CD14-positive monocyte (primary cell): ENCODE measurements around the gene ATP6V0E1. TPM values are rescaled to one million over a fixed set of nuclear protein-coding genes. Genes with fewer than 3 reads are reported as not detected.

Experiments
- DNase-seq, 3 donors: peaks; one replicate each; pipeline ENCODE4 v3.0.0-alpha.2; 2011 to 2022
- H2AFZ ChIP-seq: 2 replicates; pipeline ENCODE4 v1.6.0; 2012; ENCODE audit warnings: mild to moderate bottlenecking, low read depth, low read length, inconsistent platforms; ENCODE audit not compliant: insufficient read depth, poor library complexity, severe bottlenecking
- H3K27ac ChIP-seq, 2 donors: 1 replicate in 1 of 2; 2 replicates in 1 of 2; pipeline ENCODE4 v1.5.1; 2012 to 2013; ENCODE audit warnings: low read length in 2 of 2, control low read depth in 1 of 2, inconsistent platforms in 1 of 2, low read depth in 1 of 2, mild to moderate bottlenecking in 1 of 2
- H3K27me3 ChIP-seq, 2 donors: one replicate each; pipeline versions ENCODE4 v1.6.0 to v1.6.1; 2011 to 2013; ENCODE audit warnings: low read length in 2 of 2; ENCODE audit not compliant: control insufficient read depth in 2 of 2, insufficient read depth in 2 of 2
- H3K36me3 ChIP-seq, 2 donors: replicated peaks in 1 of 2; 1 replicate in 1 of 2; 2 replicates in 1 of 2; pipeline versions ENCODE4 v1.5.1 to v1.6.1; 2012 to 2013; ENCODE audit warnings: low read length in 2 of 2, control low read depth in 1 of 2, inconsistent platforms in 1 of 2, mild to moderate bottlenecking in 1 of 2; ENCODE audit not compliant: insufficient read depth in 2 of 2, control insufficient read depth in 1 of 2
- H3K4me1 ChIP-seq, 2 donors: 1 replicate in 1 of 2; 2 replicates in 1 of 2; pipeline versions ENCODE4 v1.5.1 to v1.6.1; 2012 to 2013; ENCODE audit warnings: low read length in 2 of 2, control low read depth in 1 of 2, inconsistent platforms in 1 of 2, mild to moderate bottlenecking in 1 of 2, moderate library complexity in 1 of 2; ENCODE audit not compliant: insufficient read depth in 2 of 2, control insufficient read depth in 1 of 2
- H3K4me2 ChIP-seq: replicated peaks from 2 replicates; pipeline ENCODE3; 2012; ENCODE audit warnings: low read length, moderate library complexity, mild to moderate bottlenecking; ENCODE audit not compliant: poor library complexity, severe bottlenecking; ENCODE audit errors: extremely low read depth
- H3K4me3 ChIP-seq, 3 experiments: fragments of 200-600 bp in 1 of 3; sonication (generic) in 1 of 3; replicated peaks in 1 of 3; 1 replicate in 2 of 3; 2 replicates in 1 of 3; pipeline ENCODE4 v1.5.1; 2011 to 2013; ENCODE audit warnings: low read length in 3 of 3, mild to moderate bottlenecking in 3 of 3, control low read depth in 2 of 3, low read depth in 2 of 3, inconsistent platforms in 1 of 3, moderate library complexity in 1 of 3
- H3K79me2 ChIP-seq: 2 replicates; pipeline ENCODE4 v1.6.0; 2012; ENCODE audit warnings: mild to moderate bottlenecking, control low read depth, inconsistent platforms, low read length, moderate library complexity; ENCODE audit not compliant: insufficient read depth
- H3K9ac ChIP-seq: 2 replicates; pipeline ENCODE4 v1.6.0; 2017; ENCODE audit warnings: low read length, mild to moderate bottlenecking; ENCODE audit not compliant: insufficient read depth, poor library complexity, severe bottlenecking
- H3K9me3 ChIP-seq, 2 donors: replicated peaks in 1 of 2; 1 replicate in 1 of 2; 2 replicates in 1 of 2; pipeline versions ENCODE4 v1.5.1 to v1.6.1; 2012 to 2013; ENCODE audit warnings: low read length in 2 of 2, control low read depth in 1 of 2; ENCODE audit not compliant: control insufficient read depth in 1 of 2, insufficient read depth in 1 of 2
- H4K20me1 ChIP-seq: 2 replicates; pipeline ENCODE4 v1.6.0; 2012; ENCODE audit warnings: mild to moderate bottlenecking, low read length, control low read depth, moderate library complexity; ENCODE audit not compliant: insufficient read depth
- H3K27ac Mint-ChIP-seq, 7 donors: one replicate each; pipeline ENCODE4 v1.8.0; 2020; ENCODE audit warnings: mild to moderate bottlenecking in 7 of 7, mixed read lengths in 7 of 7, moderate library complexity in 6 of 7, inconsistent platforms in 2 of 7
- H3K27me3 Mint-ChIP-seq, 3 donors: one replicate each; pipeline ENCODE4 v1.8.0; 2021 to 2022; ENCODE audit warnings: low read depth in 3 of 3, mild to moderate bottlenecking in 3 of 3, mixed read lengths in 3 of 3, moderate library complexity in 3 of 3, inconsistent platforms in 1 of 3
- H3K36me3 Mint-ChIP-seq, 2 donors: one replicate each; pipeline ENCODE4 v1.8.0; 2020; ENCODE audit warnings: mixed read lengths in 2 of 2, inconsistent platforms in 1 of 2, mild to moderate bottlenecking in 1 of 2
- H3K4me1 Mint-ChIP-seq: one replicate; pipeline ENCODE4 v1.8.0; 2020; ENCODE audit warnings: mild to moderate bottlenecking, mixed read lengths
- H3K4me3 Mint-ChIP-seq, 2 donors: one replicate each; pipeline ENCODE4 v1.8.0; 2020; ENCODE audit warnings: mild to moderate bottlenecking in 2 of 2, mixed read lengths in 2 of 2, moderate library complexity in 1 of 2
- H3K9me3 Mint-ChIP-seq, 7 donors: one replicate each; pipeline ENCODE4 v1.8.0; 2020 to 2022; ENCODE audit warnings: mixed read lengths in 7 of 7, mild to moderate bottlenecking in 6 of 7, moderate library complexity in 6 of 7, inconsistent platforms in 2 of 7
- WGBS: methylation state at CpG from one replicate; pipeline ENCODE4 v1.1.5; 2013; ENCODE audit warnings: missing lambda C conversion rate; ENCODE audit not compliant: insufficient coverage; 5-methylcytosine and 5-hydroxymethylcytosine counted together
- intact Hi-C, 2 donors: fragments of 100-400 bp; cut with micrococcal nuclease; formaldehyde crosslinking; loops; one replicate each; pipeline versions ENCODE4 v1.15.0 to v1.15.1; 2023
- polyA plus RNA-seq, 3 donors: library from polyadenylated mRNA; depleted of rRNA in 1 of 3; unstranded in 2 of 3; stranded (reverse) in 1 of 3; fragments of 300-500 nt in 2 of 3; fragments of >200 nt in 1 of 3; fragmentation: Illumina TruSeq in 2 of 3; gene quantifications; 1 replicate in 2 of 3; 2 replicates in 1 of 3; pipeline ENCODE4 v1.2.3, GENCODE V29; 2012 to 2021
- TF ChIP-seq, protein P1 (sequence below): fragments of 200-600 bp; IDR thresholded peaks from one replicate; pipeline ENCODE4 v1.8.0; 2022; ENCODE audit warnings: antibody characterized with exemption, mild to moderate bottlenecking

Gene ATP6V0E1
- polyA plus RNA-seq, 3 donors: 216 to 760 (median 698) TPM

DNA sequence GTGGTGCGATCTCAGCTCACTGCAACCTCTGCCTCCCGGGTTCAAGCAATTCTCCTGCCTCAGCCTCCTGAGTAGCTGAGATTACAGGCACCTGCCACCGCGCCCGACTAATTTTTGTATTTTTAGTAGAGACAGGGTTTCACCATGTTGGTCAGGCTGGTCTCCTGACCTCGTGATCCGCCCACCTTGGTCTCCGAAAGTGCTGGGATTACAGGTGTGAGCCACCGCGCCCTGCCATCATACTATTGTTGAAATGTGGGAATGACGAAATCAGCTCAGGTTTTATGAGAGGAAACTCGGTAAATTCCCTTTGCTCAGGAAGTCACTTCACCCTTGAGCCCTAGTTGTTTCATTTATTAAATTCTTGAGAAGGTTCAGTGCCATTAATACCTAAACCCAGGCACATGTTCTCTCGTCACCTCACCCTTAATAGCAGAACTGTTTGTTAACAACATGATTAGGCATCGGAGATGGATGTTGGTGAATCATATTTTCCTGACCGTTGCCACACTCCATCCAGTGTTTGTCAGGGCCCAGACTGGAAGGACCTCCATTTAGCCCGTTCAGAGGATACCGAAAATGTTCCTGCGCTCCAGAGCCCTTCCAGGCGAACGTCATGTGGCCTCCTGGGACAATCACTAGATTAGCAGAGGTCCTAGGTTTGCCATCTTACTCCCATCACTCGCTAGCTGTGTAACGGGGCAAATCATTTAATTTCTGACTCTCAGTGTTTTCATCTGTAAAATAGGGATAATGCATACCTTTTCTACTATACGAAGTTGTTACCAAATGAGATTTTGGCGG, 52.5 kb downstream of the ATP6V0E1 start:
- Histone ChIP-seq H3K27me3 (no peaks in the 10 kb centered on the region), H3K9ac (peak overlapping the region; percentile 64), H3K4me2 (peak overlapping the region; percentile 73), H3K27ac (peak overlapping the region; percentile 85 to 92), H3K9me3 (peaks cover 0 to 4% of the 10 kb centered on the region in 2 donors), H3K79me2 (peaks cover 46% of the 10 kb centered on the region), H4K20me1 (peaks cover 24% of the 10 kb centered on the region), H2AFZ (no peak overlapping the region), H3K4me3 (peak overlapping the region; percentile 22 to 65 (median 64)), H3K36me3 (peaks cover 0 to 12% of the 10 kb centered on the region in 2 donors), H3K4me1 (peaks cover 39 to 41% of the 10 kb centered on the region in 2 donors)
- H3K36me3 Mint-ChIP-seq: peaks cover 11 to 41% of the 10 kb centered on the region in 2 donors
- H3K9me3 Mint-ChIP-seq: peaks cover 0 to 14% (median 0%) of the 10 kb centered on the region in 7 donors
- intact Hi-C loops: loop anchor here in 1 of 2 donors (2.0 kb wide), 1 partner anchor 21 kb away; the partner anchor contains the start of gene CREBRF
- TF ChIP-seq, protein P1, sequence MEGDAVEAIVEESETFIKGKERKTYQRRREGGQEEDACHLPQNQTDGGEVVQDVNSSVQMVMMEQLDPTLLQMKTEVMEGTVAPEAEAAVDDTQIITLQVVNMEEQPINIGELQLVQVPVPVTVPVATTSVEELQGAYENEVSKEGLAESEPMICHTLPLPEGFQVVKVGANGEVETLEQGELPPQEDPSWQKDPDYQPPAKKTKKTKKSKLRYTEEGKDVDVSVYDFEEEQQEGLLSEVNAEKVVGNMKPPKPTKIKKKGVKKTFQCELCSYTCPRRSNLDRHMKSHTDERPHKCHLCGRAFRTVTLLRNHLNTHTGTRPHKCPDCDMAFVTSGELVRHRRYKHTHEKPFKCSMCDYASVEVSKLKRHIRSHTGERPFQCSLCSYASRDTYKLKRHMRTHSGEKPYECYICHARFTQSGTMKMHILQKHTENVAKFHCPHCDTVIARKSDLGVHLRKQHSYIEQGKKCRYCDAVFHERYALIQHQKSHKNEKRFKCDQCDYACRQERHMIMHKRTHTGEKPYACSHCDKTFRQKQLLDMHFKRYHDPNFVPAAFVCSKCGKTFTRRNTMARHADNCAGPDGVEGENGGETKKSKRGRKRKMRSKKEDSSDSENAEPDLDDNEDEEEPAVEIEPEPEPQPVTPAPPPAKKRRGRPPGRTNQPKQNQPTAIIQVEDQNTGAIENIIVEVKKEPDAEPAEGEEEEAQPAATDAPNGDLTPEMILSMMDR: no peak
- peaks cover 48% of the 10 kb centered on the region for H3K4me1 Mint-ChIP-seq
- WGBS: 91% methylated on average over 4 of the region's 24 CpGs
- no peaks in the 10 kb centered on the region for H3K27me3 Mint-ChIP-seq
- peak; percentile 54 to 81 (median 77) for DNase-seq
- H3K27ac Mint-ChIP-seq: peak overlapping the region; percentile 92 to 98 (median 96)
- H3K4me3 Mint-ChIP-seq: peak overlapping the region; percentile 72 to 92

DNA sequence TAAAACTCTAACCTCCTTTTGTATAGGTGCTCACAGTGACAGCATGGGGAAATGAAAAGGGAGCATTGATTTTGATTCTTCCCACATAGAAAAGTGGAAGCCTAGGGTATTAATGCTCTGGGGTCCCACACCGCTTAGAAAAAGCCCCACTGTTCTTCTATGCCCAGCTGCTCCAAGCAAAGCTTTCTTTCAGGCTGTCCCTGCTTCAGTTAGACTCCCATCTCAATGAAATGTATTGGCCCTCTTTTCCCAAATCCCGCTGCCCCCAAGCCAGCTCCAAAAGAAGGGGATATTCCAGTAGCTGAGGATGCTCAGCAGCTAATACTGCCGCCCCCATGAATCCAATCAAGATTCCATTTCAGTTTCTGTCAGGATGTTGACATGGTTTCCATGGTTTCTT, 55.6 kb downstream of the ATP6V0E1 start:
- Mint-ChIP-seq H3K4me1 (peaks cover 33% of the 10 kb centered on the region), H3K27me3 (no peaks in the 10 kb centered on the region), H3K9me3 (peaks cover 0 to 17% (median 0%) of the 10 kb centered on the region in 7 donors), H3K27ac (peak overlapping the region in 2 of 7 donors; percentile 24 to 37), H3K4me3 (no peak overlapping the region), H3K36me3 (peaks cover 9 to 24% of the 10 kb centered on the region in 2 donors)
- H4K20me1 ChIP-seq: peaks cover 3% of the 10 kb centered on the region
- H3K9me3 ChIP-seq: peaks cover 0 to 4% of the 10 kb centered on the region in 2 donors
- 96% methylated on average over 3 of the region's 3 CpGs for WGBS
- H3K27me3 ChIP-seq: no peaks in the 10 kb centered on the region
- H3K4me3 ChIP-seq: no peak overlapping the region
- H2AFZ ChIP-seq: no peak overlapping the region
- H3K27ac ChIP-seq: no peak overlapping the region
- TF ChIP-seq, protein P1: no peak
- intact Hi-C loops: no loop called here
- H3K79me2 ChIP-seq: peaks cover 16% of the 10 kb centered on the region
- H3K9ac ChIP-seq: no peak overlapping the region
- no peak for DNase-seq
- no peak overlapping the region for H3K4me2 ChIP-seq
- peaks cover 32 to 34% of the 10 kb centered on the region in 2 donors for H3K4me1 ChIP-seq
- H3K36me3 ChIP-seq: peaks cover 0 to 8% of the 10 kb centered on the region in 2 donors
